CD4-positive, alpha-beta memory T cell (primary cell): ENCODE data around the gene WHRN. TPM values are rescaled to one million over a fixed set of nuclear protein-coding genes. Genes with fewer than 3 reads are reported as not detected.
A peak's percentile ranks its signal among the peaks of the same experiment; 100 is the strongest.

ENCODE experiments used
- CTCF ChIA-PET: fragments of 350-600 bp; sonication (Branson Sonifier 250); formaldehyde crosslinking; loops from one replicate; lab custom pipeline; 2021; ENCODE audit warnings: inconsistent platforms; ENCODE audit not compliant: partially characterized antibody; lab: Charles Lee
- POLR2A ChIA-PET: fragments of 350-600 bp; sonication (Branson Sonifier 250); formaldehyde crosslinking; loops from one replicate; lab custom pipeline; 2021; ENCODE audit not compliant: partially characterized antibody; lab: Charles Lee
- DNase-seq, 5 donors: peaks; one replicate each; pipeline versions ENCODE4 v3.0.0 to v3.0.0-alpha.2; 2020 to 2022; ENCODE audit warnings: mixed read lengths in 1 of 5
- H3K27ac ChIP-seq: one replicate; pipeline ENCODE4 v1.7.0; 2013; ENCODE audit warnings: low read depth, low read length
- H3K27me3 ChIP-seq: 2 replicates; pipeline ENCODE4 v1.7.0; 2013; ENCODE audit warnings: mild to moderate bottlenecking, low read length, moderate library complexity; ENCODE audit not compliant: insufficient read depth
- H3K36me3 ChIP-seq: 2 replicates; pipeline ENCODE4 v1.7.0; 2013; ENCODE audit warnings: mild to moderate bottlenecking, low read length, moderate library complexity; ENCODE audit not compliant: insufficient read depth
- H3K4me1 ChIP-seq: 2 replicates; pipeline ENCODE4 v1.7.0; 2013; ENCODE audit warnings: mild to moderate bottlenecking, low read length, moderate library complexity; ENCODE audit not compliant: insufficient read depth
- H3K4me3 ChIP-seq, 2 donors: one replicate each; pipeline ENCODE4 v1.7.0; 2013; ENCODE audit warnings: low read length in 2 of 2, mild to moderate bottlenecking in 1 of 2
- H3K9me3 ChIP-seq, 2 donors: one replicate each; pipeline ENCODE4 v1.7.0; 2013; ENCODE audit warnings: low read length in 2 of 2, control low read depth in 1 of 2; ENCODE audit not compliant: control insufficient read depth in 1 of 2
- H3K27ac Mint-ChIP-seq, 7 donors: one replicate each; pipeline ENCODE4 v1.8.0; 2020 to 2021; ENCODE audit warnings: mixed read lengths in 7 of 7, mild to moderate bottlenecking in 6 of 7, inconsistent platforms in 3 of 7, moderate library complexity in 3 of 7
- H3K27me3 Mint-ChIP-seq, 2 donors: one replicate each; pipeline ENCODE4 v1.8.0; 2020 to 2021; ENCODE audit warnings: mixed read lengths in 2 of 2
- H3K36me3 Mint-ChIP-seq, 2 donors: one replicate each; pipeline ENCODE4 v1.8.0; 2020 to 2021; ENCODE audit warnings: mixed read lengths in 2 of 2, inconsistent platforms in 1 of 2, mild to moderate bottlenecking in 1 of 2
- H3K4me1 Mint-ChIP-seq, 4 donors: one replicate each; pipeline ENCODE4 v1.8.0; 2020 to 2021; ENCODE audit warnings: mixed read lengths in 4 of 4, mild to moderate bottlenecking in 1 of 4
- H3K4me3 Mint-ChIP-seq, 8 donors: one replicate each; pipeline ENCODE4 v1.8.0; 2020 to 2021; ENCODE audit warnings: mixed read lengths in 8 of 8, mild to moderate bottlenecking in 7 of 8, moderate library complexity in 6 of 8, inconsistent platforms in 3 of 8
- H3K9me3 Mint-ChIP-seq, 8 donors: one replicate each; pipeline ENCODE4 v1.8.0; 2020 to 2021; ENCODE audit warnings: mixed read lengths in 8 of 8, mild to moderate bottlenecking in 5 of 8, inconsistent platforms in 3 of 8, moderate library complexity in 1 of 8
- intact Hi-C: fragments of 100-400 bp; cut with micrococcal nuclease; formaldehyde crosslinking; loops from one replicate; pipeline ENCODE4 v1.15.1; 2023
- polyA plus RNA-seq, 2 donors: library from polyadenylated mRNA; unstranded; fragments of 300-500 nt; fragmentation: Illumina TruSeq; gene quantifications; one replicate each; pipeline ENCODE4 v1.2.3, GENCODE V29; 2021
- total RNA-seq, 2 experiments: library from RNA; stranded (reverse); gene quantifications; one replicate each; pipeline ENCODE4 v1.2.3, GENCODE V29; 2021

Gene WHRN
- total and polyA plus RNA-seq, 4 experiments from 2014 or later = 0.24 to 10.1 (median 5.0) TPM

DNA sequence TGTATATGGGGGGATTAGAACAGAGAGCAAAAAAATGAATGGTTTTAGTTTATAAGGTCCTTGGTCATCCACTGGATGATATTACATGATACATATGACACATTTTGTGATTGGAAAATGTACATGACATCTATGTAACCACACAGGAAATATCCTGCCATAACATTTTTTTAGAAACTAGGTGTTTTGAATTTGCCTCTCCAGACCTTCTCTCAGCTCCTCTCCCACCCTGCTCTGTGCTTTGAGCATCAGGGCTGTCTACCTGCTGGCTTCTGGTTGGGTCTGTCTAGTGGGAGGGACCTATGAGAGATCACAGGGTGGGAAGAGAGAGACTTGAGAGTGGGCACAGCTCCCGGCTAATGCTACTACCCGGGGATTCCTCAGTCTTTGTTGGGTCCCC, 141.8 kb downstream of the WHRN start:
- H3K4me3 ChIP-seq = no peak overlapping the region
- H3K4me1 ChIP-seq = peaks cover 89% of the 10 kb centered on the region
- Mint-ChIP-seq H3K36me3 (peaks cover 77 to 91% of the 10 kb centered on the region in 2 donors), H3K9me3 (peaks cover 0 to 2% (median 0%) of the 10 kb centered on the region in 8 donors), H3K4me1 (peaks cover 54 to 87% (median 71%) of the 10 kb centered on the region in 4 donors), H3K4me3 (peak overlapping the region; percentile 52 to 86 (median 72)), H3K27ac (peak overlapping the region; percentile 78 to 96 (median 95)), H3K27me3 (no peaks in the 10 kb centered on the region)
- peak in 2 of 5 donors; percentile 41 to 69 for DNase-seq
- ChIA-PET CTCF (interaction anchor here (1.2 to 8.5 kb wide), 6 partner anchors 10 to 229 kb away, joined by 4 to 84 read pairs (median 8); partner anchors contain the start of gene AKNA), POLR2A (interaction anchor here (1.0 to 37.6 kb wide), 8 partner anchors 9 to 567 kb away, joined by 3 to 1614 read pairs (median 12); partner anchors contain the start of genes AKNA and ATP6V1G1)
- H3K27me3 ChIP-seq = no peaks in the 10 kb centered on the region
- H3K36me3 ChIP-seq = peaks cover 88% of the 10 kb centered on the region
- H3K27ac ChIP-seq = peak overlapping the region; percentile 44
- intact Hi-C loops = loop anchor here (1.0 kb wide), 1 partner anchor 10 kb away; no protein-coding TSS in a partner anchor
- H3K9me3 ChIP-seq = no peaks in the 10 kb centered on the region

DNA sequence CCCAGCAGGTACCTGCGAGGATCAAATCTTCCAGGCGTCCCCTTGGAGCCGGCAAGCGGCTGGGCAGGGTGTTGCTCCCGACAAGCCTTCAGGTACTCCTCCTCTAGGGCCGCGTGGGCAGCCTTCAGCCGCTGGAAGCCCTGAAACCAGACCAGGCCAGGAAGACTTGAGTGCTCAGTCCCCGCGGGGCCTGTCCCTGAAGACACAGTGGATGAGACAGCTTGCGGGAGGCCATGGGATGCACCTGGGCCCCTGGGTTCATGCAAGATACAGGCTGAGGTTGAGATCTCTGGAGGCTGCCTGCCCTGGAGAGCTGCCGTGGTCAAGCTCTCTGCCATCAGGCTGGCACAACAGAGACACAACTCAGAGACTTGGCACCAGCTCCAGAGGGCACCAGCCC, 142.9 kb downstream of the WHRN start:
- H3K9me3 ChIP-seq = no peaks in the 10 kb centered on the region
- no peak overlapping the region for H3K4me3 ChIP-seq
- peaks cover 75 to 92% of the 10 kb centered on the region in 2 donors for H3K36me3 Mint-ChIP-seq
- intact Hi-C loops = no loop called here
- POLR2A ChIA-PET = interaction anchor here (1.0 to 37.6 kb wide), 6 partner anchors 10 to 140 kb away, joined by 3 to 1614 read pairs (median 40); partner anchors contain the start of gene AKNA
- peaks cover 84% of the 10 kb centered on the region for H3K4me1 ChIP-seq
- CTCF ChIA-PET = interaction anchor here (0.8 to 8.5 kb wide), 6 partner anchors 9 to 31 kb away, joined by 3 to 84 read pairs (median 6); partner anchors contain the start of gene AKNA
- H3K27ac Mint-ChIP-seq = peak overlapping the region; percentile 68 to 96 (median 90)
- no peak overlapping the region for H3K4me3 Mint-ChIP-seq
- peak overlapping the region; percentile 44 for H3K27ac ChIP-seq
- H3K9me3 Mint-ChIP-seq = peaks cover 0 to 2% (median 0%) of the 10 kb centered on the region in 8 donors
- peaks cover 88% of the 10 kb centered on the region for H3K36me3 ChIP-seq
- H3K27me3 ChIP-seq = no peaks in the 10 kb centered on the region
- no peak for DNase-seq
- no peaks in the 10 kb centered on the region for H3K27me3 Mint-ChIP-seq
- H3K4me1 Mint-ChIP-seq = peaks cover 54 to 83% (median 67%) of the 10 kb centered on the region in 4 donors

DNA sequence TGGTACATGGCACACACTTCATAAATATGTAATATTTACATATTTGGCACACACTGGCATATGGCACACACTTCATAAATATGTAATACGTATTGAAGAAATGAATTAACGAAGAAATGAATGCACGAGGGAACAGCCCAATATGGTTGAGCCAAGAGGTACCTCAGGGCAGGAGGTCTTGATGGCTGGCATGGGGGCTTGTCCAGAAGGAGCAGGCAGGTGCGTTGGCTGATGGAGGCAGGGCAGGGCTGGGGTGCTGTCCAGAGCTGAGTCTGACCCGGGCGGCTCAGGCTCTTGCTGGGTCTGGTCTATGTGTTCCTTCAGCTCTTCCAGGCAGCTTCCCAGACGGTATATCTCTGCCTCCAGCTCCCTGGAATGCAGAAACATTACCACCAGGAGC, 143.7 kb downstream of the WHRN start:
- DNase-seq = no peak
- intact Hi-C loops = no loop called here
- Histone ChIP-seq H3K36me3 (peaks cover 91% of the 10 kb centered on the region), H3K27me3 (no peaks in the 10 kb centered on the region), H3K9me3 (no peaks in the 10 kb centered on the region), H3K27ac (peak overlapping the region; percentile 44), H3K4me1 (peaks cover 80% of the 10 kb centered on the region), H3K4me3 (no peak overlapping the region)
- Mint-ChIP-seq H3K4me1 (peaks cover 50 to 83% (median 63%) of the 10 kb centered on the region in 4 donors), H3K4me3 (no peak overlapping the region), H3K36me3 (peaks cover 76 to 93% of the 10 kb centered on the region in 2 donors), H3K27me3 (no peaks in the 10 kb centered on the region), H3K27ac (peak overlapping the region in 6 of 7 donors; percentile 78 to 93 (median 88)), H3K9me3 (peaks cover 0 to 2% (median 0%) of the 10 kb centered on the region in 8 donors)
- ChIA-PET CTCF (interaction anchor here (0.6 to 8.5 kb wide), 6 partner anchors 8 to 313 kb away, joined by 3 to 84 read pairs (median 4); partner anchors contain the start of gene AKNA), POLR2A (interaction anchor here (2.7 to 37.6 kb wide), 4 partner anchors 10 to 32 kb away, joined by 19 to 1614 read pairs (median 70); partner anchors contain the start of gene AKNA)

DNA sequence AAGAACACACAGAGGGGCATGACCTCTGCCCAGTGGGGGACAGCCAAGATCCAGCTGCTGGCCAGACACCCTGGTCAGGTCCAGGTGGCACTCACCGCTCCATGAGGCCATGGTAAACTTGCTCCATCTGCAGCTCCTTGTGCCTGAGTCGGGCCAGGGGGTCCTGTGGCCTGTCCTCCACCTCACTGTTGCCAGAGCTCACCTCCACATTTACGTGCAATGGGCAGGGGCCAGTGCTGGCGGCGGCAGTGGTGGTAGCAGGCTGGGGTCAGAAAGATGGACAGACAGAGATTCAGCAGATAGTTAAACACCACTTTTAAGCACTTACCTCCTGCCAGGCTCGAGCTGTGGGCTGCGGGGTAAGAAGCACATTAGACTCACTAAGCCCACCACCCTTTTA, 145.5 kb downstream of the WHRN start:
- Histone ChIP-seq H3K9me3 (no peaks in the 10 kb centered on the region), H3K27me3 (no peaks in the 10 kb centered on the region), H3K4me1 (peaks cover 69% of the 10 kb centered on the region), H3K36me3 (peaks cover 96% of the 10 kb centered on the region), H3K4me3 (no peak overlapping the region), H3K27ac (peak overlapping the region; percentile 41)
- H3K27ac Mint-ChIP-seq = peak overlapping the region in 6 of 7 donors; percentile 67 to 93 (median 85)
- no peak for DNase-seq
- peaks cover 42 to 71% (median 53%) of the 10 kb centered on the region in 4 donors for H3K4me1 Mint-ChIP-seq
- peaks cover 72 to 94% of the 10 kb centered on the region in 2 donors for H3K36me3 Mint-ChIP-seq
- intact Hi-C loops = no loop called here
- CTCF ChIA-PET = no interaction called here
- H3K4me3 Mint-ChIP-seq = no peak overlapping the region
- POLR2A ChIA-PET = interaction anchor here (1.2 to 37.6 kb wide), 4 partner anchors 12 to 34 kb away, joined by 3 to 1614 read pairs (median 32); partner anchors contain the start of gene AKNA
- no peaks in the 10 kb centered on the region for H3K27me3 Mint-ChIP-seq
- H3K9me3 Mint-ChIP-seq = no peaks in the 10 kb centered on the region

DNA sequence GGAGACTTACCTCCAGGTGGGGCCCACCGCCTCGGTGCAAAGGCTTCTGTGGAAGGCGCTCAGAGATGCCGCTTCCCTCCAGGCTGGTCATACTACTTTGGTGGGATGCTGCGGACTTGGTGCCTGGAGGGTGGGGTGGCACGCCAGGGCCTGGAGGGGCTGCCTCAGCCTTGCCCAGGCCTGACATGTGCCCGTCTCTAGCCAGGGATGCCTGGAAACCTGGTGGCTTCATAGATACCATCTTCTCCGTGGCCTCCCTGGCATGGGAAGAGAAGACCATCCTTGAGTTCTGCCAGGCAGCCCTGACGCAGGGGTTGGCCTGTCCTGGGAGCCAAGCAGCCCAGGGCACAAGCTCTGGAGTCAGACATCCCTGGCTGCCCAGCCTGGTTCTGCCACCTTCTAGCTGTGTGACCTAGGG, 147.4 kb downstream of the WHRN start:
- no peak overlapping the region for H3K4me3 ChIP-seq
- no peak for DNase-seq
- H3K27me3 Mint-ChIP-seq = no peaks in the 10 kb centered on the region
- peak overlapping the region in 6 of 7 donors; percentile 25 to 91 (median 69) for H3K27ac Mint-ChIP-seq
- H3K36me3 ChIP-seq = peaks cover 83% of the 10 kb centered on the region
- no peaks in the 10 kb centered on the region for H3K27me3 ChIP-seq
- no peaks in the 10 kb centered on the region for H3K9me3 ChIP-seq
- H3K27ac ChIP-seq = no peak overlapping the region
- peaks cover 24 to 52% (median 38%) of the 10 kb centered on the region in 4 donors for H3K4me1 Mint-ChIP-seq
- POLR2A ChIA-PET = interaction anchor here (0.7 to 37.6 kb wide), 3 partner anchors 13 to 35 kb away, joined by 3 to 1614 read pairs (median 4); partner anchors contain the start of gene AKNA
- intact Hi-C loops = no loop called here
- CTCF ChIA-PET = no interaction called here
- peaks cover 50% of the 10 kb centered on the region for H3K4me1 ChIP-seq
- no peak overlapping the region for H3K4me3 Mint-ChIP-seq
- peaks cover 54 to 87% of the 10 kb centered on the region in 2 donors for H3K36me3 Mint-ChIP-seq
- H3K9me3 Mint-ChIP-seq = no peaks in the 10 kb centered on the region

DNA sequence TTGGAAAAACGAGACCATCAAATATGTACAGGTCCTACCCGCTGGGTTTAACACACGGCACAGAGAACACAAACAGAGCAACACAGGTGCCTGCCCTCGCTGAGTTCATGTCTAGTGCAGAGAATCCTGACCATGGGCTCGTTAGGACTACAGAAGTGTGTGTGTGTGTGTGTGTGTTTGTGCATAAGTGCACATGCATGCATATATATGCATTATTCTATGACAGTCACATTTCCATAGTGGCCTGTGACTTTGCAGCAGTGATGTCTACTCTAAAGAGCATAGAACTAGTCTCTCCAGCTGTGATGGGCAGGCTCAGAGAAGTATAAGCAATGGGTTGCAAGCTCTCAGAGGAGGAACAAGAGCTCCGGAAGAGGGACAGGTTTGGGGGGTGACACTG, 147.9 kb downstream of the WHRN start:
- Mint-ChIP-seq H3K27me3 (no peaks in the 10 kb centered on the region), H3K27ac (peak overlapping the region; percentile 28 to 76 (median 70)), H3K36me3 (peaks cover 55 to 87% of the 10 kb centered on the region in 2 donors), H3K4me1 (peaks cover 26 to 49% (median 37%) of the 10 kb centered on the region in 4 donors), H3K9me3 (no peaks in the 10 kb centered on the region), H3K4me3 (peak overlapping the region in 1 of 8 donors; percentile 7)
- ChIA-PET POLR2A (interaction anchor here (1.5 to 37.6 kb wide), 2 partner anchors 14 to 36 kb away, joined by 4 to 1614 read pairs; partner anchors contain the start of gene AKNA), CTCF (no interaction called here)
- intact Hi-C loops = no loop called here
- no peak for DNase-seq
- H3K27ac ChIP-seq = no peak overlapping the region
- peaks cover 77% of the 10 kb centered on the region for H3K36me3 ChIP-seq
- no peak overlapping the region for H3K4me3 ChIP-seq
- H3K27me3 ChIP-seq = no peaks in the 10 kb centered on the region
- no peaks in the 10 kb centered on the region for H3K9me3 ChIP-seq
- H3K4me1 ChIP-seq = peaks cover 50% of the 10 kb centered on the region

DNA sequence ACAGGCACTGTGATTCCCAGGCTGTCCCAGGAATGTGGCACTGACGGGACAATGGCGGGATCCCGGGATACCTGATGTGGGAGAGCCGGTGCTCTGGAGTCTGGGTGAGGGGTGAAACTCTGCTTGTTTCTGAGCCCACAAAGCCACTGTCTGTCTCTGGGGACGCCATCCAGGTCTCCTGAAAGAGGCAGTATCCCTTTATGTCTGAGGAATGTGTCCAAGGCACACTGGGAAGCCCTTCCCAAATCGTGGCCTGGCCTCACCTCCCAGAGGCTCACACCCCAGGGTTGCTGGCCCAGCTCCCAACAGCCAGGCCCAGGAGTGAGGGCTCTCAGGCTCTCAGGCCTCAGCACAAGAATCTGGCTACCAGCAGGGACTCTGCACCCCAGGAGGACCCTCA, 148.5 kb downstream of the WHRN start:
- no peak for DNase-seq
- no peak overlapping the region for H3K4me3 Mint-ChIP-seq
- H3K27me3 ChIP-seq = no peaks in the 10 kb centered on the region
- POLR2A ChIA-PET = interaction anchor here (1.0 to 37.6 kb wide), 4 partner anchors 9 to 37 kb away, joined by 3 to 1614 read pairs (median 25); partner anchors contain the start of gene AKNA
- no peaks in the 10 kb centered on the region for H3K27me3 Mint-ChIP-seq
- peak overlapping the region in 6 of 7 donors; percentile 48 to 74 (median 68) for H3K27ac Mint-ChIP-seq
- CTCF ChIA-PET = interaction anchor here (1.3 kb wide), 1 partner anchor 19 kb away, joined by 5 read pairs; no protein-coding TSS in a partner anchor
- peaks cover 50% of the 10 kb centered on the region for H3K4me1 ChIP-seq
- no peak overlapping the region for H3K4me3 ChIP-seq
- H3K9me3 ChIP-seq = no peaks in the 10 kb centered on the region
- peaks cover 77% of the 10 kb centered on the region for H3K36me3 ChIP-seq
- no peaks in the 10 kb centered on the region for H3K9me3 Mint-ChIP-seq
- peaks cover 53 to 86% of the 10 kb centered on the region in 2 donors for H3K36me3 Mint-ChIP-seq
- H3K4me1 Mint-ChIP-seq = peaks cover 30 to 50% (median 40%) of the 10 kb centered on the region in 4 donors
- no peak overlapping the region for H3K27ac ChIP-seq
- intact Hi-C loops = no loop called here
